ENCODE data around the gene MRPL44. TPM values are rescaled to one million over a fixed set of nuclear protein-coding genes. Genes with fewer than 3 reads are reported as not detected.

MRPL44 gene
- total RNA-seq, 2 donors from 2014 or later = 21.8 to 43.7 TPM

- peak; percentile 89 for TF ChIP-seq CTCF (IDR thresholded peaks at IDR 0.05)
- Histone ChIP-seq H3K9me3 (no peaks in the 10 kb centered on the region), H3K27me3 (no peaks in the 10 kb centered on the region), H3K4me3 (no peak overlapping the region), H3K36me3 (peaks cover 23% of the 10 kb centered on the region), H3K27ac (no peak overlapping the region), H3K4me1 (no peaks in the 10 kb centered on the region)
- DNase-seq (ENCODE audit: low spot score) = no peak
Observed at GRCh38 chr2:223970343-223971128, 13.3 kb downstream of the MRPL44 start.

- Histone ChIP-seq H3K4me1 (no peaks in the 10 kb centered on the region), H3K36me3 (peaks cover 19% of the 10 kb centered on the region), H3K9me3 (no peaks in the 10 kb centered on the region), H3K27me3 (no peaks in the 10 kb centered on the region), H3K4me3 (no peak overlapping the region), H3K27ac (no peak overlapping the region)
- TF ChIP-seq CTCF (IDR thresholded peaks at IDR 0.05) = no peak
- no peak for DNase-seq (ENCODE audit: low spot score)
Observed at GRCh38 chr2:223971731-223972130, 14.5 kb downstream of the MRPL44 start.

- DNase-seq (ENCODE audit: low spot score) = no peak
- H3K27me3 ChIP-seq = no peaks in the 10 kb centered on the region
- TF ChIP-seq CTCF (IDR thresholded peaks at IDR 0.05) = no peak
- no peaks in the 10 kb centered on the region for H3K4me1 ChIP-seq
- H3K4me3 ChIP-seq = no peak overlapping the region
- H3K36me3 ChIP-seq = peaks cover 10% of the 10 kb centered on the region
- no peak overlapping the region for H3K27ac ChIP-seq
- H3K9me3 ChIP-seq = no peaks in the 10 kb centered on the region
Observed at GRCh38 chr2:223972656-223973102, 15.4 kb downstream of the MRPL44 start.

GRCh38 chr2:223973606-223974005 is 16.3 kb downstream of the MRPL44 start:
- H3K4me1 ChIP-seq = no peaks in the 10 kb centered on the region
- no peaks in the 10 kb centered on the region for H3K27me3 ChIP-seq
- no peak for DNase-seq (ENCODE audit: low spot score)
- H3K27ac ChIP-seq = no peak overlapping the region
- H3K36me3 ChIP-seq = peaks cover under 1% of the 10 kb centered on the region
- no peak overlapping the region for H3K4me3 ChIP-seq
- H3K9me3 ChIP-seq = no peaks in the 10 kb centered on the region
- TF ChIP-seq CTCF (IDR thresholded peaks at IDR 0.05) = no peak

- DNase-seq (ENCODE audit: low spot score) = no peak
- no peaks in the 10 kb centered on the region for H3K36me3 ChIP-seq
- TF ChIP-seq CTCF (IDR thresholded peaks at IDR 0.05) = no peak
Observed at GRCh38 chr2:223976635-223977226, 19.5 kb downstream of the MRPL44 start.

More at GRCh38 chr2:223976635-223977226, 19.5 kb downstream of the MRPL44 start:
- Histone ChIP-seq H3K4me1 (no peaks in the 10 kb centered on the region), H3K27ac (no peak overlapping the region), H3K27me3 (no peaks in the 10 kb centered on the region), H3K9me3 (no peaks in the 10 kb centered on the region), H3K4me3 (no peak overlapping the region)
